ENCODE data around the gene GSTM3.
A peak's percentile ranks its signal among the peaks of the same experiment; 100 is the strongest.
"Not testable (repeated sequence)": the region's sequence is repeated elsewhere in the genome, so short reads cannot be mapped to it uniquely, and the experiment has no call there.

The GSTM3 gene

DNA sequence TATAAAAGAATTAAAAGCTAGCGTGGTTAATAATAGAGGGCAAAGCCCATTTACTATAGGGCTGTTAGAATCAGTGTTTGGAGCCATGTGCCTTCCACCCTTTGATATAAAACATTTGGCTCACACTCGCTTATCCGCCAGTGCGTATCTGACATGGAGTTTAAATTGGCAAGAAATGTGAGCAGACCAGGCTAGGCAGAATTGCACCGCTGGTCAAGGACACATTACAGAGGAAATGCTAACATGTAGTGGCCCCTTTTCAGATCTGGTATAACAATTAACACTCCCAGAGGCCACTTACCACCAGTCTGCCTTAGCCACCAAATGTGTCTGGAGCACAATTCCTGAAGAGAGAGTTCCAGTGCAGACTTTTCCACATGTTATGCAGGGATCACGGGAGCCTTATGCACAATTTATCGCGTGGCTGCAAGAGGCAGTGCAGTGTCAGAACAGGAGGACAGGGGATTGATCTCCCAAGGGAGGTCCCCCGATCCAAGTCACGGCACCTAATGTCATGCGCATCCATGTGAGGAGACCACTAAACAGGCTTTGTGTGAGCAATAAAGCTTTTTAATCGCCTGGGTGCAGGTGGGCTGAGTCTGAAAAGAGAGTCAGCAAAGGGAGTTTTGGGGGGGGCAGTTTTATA is 14.0 kb downstream of the GSTM3 start:
- DNase-seq (no peak), ATAC-seq (no peak)

DNA sequence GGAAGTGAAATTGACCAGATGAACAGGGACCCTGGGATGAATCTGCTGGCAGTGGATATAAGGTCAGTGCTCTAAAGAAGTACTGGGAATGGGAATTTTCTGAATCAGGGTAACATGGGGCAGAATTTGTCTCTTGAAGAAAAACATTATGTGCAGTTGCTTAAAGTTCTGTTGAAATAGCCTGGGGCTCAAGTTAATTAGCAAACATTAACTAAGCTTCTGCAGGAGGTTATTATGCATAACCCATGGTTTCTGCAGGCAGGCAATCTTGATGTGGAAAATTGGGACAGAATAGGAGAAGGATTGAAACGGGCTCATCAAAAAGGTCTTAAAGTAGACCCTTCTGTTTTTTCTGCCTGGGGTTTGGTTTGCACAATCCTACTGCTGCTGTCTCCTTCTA is 14.8 kb downstream of the GSTM3 start:
- DNase-seq (no peak), ATAC-seq (no peak)

DNA sequence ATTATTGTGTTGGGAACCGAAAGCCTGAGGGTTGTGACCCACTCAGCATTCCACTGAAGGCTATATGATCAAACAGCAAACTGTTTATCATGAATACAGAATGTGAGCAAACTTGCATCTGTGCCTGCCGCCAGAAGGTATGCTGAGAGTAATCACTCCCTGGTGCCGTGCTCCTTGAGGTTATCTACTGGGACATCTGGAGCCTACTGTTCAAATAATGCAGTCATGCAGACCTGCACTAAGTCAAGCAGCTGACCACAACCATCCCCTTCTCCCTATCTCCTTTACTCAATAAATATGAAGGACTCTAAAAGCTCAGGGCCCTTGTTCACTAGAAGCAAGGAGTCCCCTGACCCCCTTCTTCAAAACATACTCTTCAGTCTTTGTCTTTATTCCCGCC is 15.3 kb downstream of the GSTM3 start:
- no peak for DNase-seq
- ATAC-seq, result no peak

GRCh38 chr1:109724933-109725332 is 15.9 kb downstream of the GSTM3 start:
- no peak for ATAC-seq
- DNase-seq, result no peak

DNA sequence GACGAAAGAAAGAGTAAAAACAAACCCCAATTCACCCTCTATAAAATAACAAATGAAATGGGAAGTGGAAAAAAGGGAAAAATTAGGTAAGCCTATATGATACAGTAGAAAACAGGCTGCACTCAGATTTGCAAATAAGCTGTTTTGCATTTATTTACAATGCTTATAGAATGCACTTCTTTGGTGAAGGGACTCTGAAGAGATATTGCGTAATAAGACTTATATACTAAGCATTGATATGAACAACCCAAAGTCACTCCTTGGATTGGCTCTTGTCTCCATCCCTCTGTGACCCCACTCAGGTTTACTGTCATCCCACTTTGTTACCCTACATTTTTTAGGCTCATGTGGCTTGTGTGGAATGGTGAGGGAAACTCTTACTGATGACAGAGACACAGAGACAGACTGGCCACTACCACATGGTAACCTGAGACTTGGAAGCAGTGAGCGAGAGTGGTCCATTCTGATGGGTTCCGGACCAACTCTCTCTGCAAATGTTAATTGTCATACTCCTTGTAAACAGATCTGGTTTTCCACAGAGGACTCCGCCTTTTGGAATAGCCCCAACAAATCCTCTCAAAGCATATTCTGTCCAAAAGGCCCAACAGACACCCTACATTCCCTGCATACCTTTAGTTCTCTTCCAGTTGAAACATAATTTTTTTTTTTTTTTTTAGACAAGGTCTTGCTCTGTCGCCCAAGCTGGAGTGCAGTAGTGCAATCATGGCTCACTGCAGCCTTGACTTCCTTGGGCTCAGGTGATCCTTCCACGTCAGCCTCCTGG is 17.7 kb downstream of the GSTM3 start:
- no peak for DNase-seq
- no peak for ATAC-seq

GRCh38 chr1:109721971-109722370 is 18.9 kb downstream of the GSTM3 start:
- DNase-seq, result no peak
- no peak for ATAC-seq

DNA sequence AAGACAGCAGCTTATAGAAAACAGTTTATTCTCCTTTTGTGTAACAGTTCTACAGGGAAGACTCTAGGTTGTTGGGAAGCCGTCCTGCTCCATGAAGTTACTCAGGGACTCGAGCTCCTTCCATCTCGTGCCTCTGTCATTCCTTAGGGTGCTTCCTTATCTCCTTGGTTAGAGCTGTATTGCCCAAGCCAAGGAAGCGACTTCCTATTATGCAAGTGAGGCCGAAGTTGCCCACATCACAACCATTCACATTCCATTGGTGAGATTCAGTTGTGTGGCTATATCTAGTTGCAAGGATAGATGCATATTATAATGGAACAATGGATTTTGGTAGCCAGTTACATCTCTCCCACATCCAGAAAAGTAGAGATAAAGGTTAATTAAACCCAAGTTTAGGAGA is 19.8 kb downstream of the GSTM3 start:
- ATAC-seq (no peak), DNase-seq (no peak)

DNA sequence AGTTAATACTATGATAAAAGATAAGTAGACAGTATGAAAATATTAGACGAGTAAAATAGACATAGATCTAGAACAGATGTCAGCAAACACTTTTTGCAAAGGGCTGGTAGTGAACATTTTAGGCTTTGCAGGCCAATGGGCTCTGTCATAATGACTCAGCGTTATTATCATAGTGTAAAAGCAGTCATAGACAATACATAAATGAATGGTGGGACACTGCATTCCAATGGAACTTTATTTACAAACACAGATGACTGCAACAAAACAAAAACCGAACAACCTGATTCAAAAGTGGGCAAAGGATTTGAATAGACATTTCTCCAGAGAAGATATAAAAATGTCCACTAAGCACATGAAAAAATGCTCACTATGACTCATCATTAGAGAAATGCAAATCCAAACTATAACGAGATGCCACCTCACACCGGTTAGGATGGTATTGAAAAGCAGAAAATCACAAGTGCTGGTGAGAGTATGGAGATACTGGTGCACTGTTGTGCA is 21.5 kb downstream of the GSTM3 start:
- ATAC-seq (no peak), DNase-seq (no peak)

- DNase-seq (no peak), ATAC-seq (no peak)
Observed at GRCh38 chr1:109718495-109718894, 22.3 kb downstream of the GSTM3 start.

DNA sequence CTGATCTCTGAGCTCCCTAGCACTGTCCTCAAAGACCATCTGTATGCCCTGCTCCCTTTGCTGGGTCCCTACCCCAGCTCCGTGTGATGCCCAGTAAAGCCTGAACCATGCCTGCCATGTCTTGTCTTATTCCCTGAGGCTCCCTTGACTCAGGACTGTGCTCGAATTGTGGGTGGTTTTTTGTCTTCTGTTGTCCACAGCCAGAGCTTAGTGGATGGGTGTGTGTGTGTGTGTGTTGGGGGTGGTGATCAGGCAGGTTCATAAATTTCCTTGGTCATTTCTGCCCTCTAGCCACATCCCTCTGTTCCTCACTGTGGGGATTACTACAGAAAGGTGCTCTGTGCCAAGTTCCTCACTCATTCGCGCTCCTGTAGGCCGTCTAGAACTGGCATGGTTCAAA is 23.1 kb downstream of the GSTM3 start:
- no peak for ATAC-seq
- no peak for DNase-seq

- DNase-seq (no peak), ATAC-seq (no peak)
Observed at GRCh38 chr1:109716570-109717090, 24.2 kb downstream of the GSTM3 start.

- DNase-seq, result no peak
Observed at GRCh38 chr1:109716121-109716520, 24.7 kb downstream of the GSTM3 start.

DNA sequence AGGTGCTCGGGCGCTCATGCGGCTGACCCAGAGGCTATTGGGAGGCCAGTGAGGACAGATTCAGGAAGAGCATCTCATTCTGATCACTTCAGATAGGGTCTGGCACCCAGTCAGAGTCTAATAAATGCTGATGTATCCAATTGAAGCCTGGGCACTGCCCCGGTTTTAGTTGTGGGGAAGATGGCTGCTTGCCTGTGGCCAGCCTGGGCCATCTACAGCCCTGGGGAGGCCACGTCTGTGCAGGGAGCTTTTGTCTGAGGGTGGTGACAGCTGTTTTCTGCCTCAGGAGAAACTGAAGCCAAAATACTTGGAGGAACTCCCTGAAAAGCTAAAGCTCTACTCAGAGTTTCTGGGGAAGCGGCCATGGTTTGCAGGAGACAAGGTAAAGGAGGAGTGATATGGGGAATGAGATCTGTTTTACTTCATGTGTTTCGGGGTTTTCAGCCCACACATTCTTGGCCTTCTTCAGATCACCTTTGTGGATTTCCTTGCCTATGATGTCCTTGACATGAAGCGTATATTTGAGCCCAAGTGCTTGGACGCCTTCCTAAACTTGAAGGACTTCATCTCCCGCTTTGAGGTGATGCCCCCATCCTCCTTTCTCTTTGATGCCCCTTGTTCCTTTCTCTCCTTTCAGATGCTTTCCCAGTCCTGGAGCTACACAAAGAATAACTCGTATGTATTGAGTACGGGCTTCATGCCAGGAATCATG is 26.0 kb downstream of the GSTM3 start:
- ATAC-seq (no peak), DNase-seq (no peak)

More at GRCh38 chr1:109716121-109716520, 24.7 kb downstream of the GSTM3 start:
- ATAC-seq, result no peak

DNA sequence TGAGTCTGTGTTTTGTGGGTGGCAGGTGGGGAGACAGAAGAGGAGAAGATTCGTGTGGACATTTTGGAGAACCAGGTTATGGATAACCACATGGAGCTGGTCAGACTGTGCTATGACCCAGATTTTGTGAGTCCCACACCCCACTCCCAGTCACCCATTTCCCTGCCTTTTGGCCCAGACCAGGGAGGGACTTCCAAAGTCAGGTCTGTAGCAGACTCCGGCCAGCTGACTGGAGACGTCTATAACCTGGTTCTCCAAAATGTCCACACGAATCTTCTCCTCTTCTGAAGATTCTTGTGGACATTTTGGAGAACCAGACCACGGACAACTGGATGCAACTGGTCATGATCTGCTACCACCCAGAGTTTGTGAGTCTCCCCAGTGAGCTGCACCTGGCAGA is 27.2 kb downstream of the GSTM3 start:
- ATAC-seq (no peak), DNase-seq (no peak)

DNA sequence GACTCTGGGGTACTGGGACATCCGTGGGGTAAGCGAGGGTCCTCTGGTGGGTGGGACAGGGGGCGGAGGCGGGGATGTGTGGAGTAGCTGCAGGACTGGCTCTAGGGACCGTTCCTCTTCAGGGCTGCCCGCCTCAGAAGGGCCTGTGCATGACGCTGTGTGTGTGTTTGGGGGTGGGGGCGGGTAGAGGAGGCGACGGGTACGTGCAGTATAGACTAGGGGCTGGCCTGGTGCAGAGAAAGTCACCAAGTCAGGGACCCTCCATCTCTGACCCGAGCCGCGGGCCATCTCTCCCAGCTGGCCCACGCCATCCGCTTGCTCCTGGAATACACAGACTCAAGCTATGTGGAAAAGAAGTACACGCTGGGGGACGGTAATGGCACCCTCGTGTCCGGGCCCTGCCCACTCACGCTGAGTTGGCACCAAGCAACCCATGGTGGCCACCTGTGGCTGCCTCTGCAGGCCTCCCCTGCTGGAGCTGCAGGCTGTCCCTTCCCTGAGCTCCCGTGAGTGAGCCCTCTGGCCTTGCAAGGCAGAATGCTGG is 28.4 kb downstream of the GSTM3 start:
- DNase-seq (no peak), ATAC-seq (peak; percentile 14)

- DNase-seq, result not testable (repeated sequence)
- ATAC-seq, result peak; percentile 40
Observed at GRCh38 chr1:109711593-109712320, 29.1 kb downstream of the GSTM3 start, which contains the start of gene GSTM5. Gene GSTM5, plus strand, starts transcription at chr1:109712251. Its CDS starts 62 bp downstream, at chr1:109712313.

GRCh38 chr1:109709822-109710221 is 31.0 kb downstream of the GSTM3 start:
- DNase-seq, ATAC-seq: not testable (repeated sequence)

GRCh38 chr1:109708949-109709348 is 31.9 kb downstream of the GSTM3 start:
- not testable (repeated sequence) for ATAC-seq, DNase-seq

GRCh38 chr1:109705411-109705810 is 35.4 kb downstream of the GSTM3 start:
- DNase-seq, result no peak
- no peak for ATAC-seq

DNA sequence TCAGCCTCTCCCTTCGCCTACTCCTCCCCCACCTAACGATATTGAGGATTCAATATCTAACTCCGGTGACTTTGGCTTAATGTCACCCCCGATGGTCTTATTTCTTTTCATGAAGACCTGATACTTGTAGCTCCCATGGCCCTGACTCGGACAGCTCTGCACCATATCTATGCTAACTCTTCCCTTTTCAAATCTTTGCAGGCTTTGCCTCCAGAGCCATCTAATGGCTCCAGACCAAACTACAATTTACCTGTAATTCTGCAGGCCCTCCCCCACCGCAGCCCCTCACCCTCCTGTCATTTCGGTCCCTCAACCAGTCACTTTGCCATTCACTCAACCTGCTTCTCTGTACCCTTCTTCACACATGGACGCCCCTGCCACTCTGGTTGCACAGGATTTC is 36.7 kb downstream of the GSTM3 start:
- no peak for DNase-seq
- no peak for ATAC-seq

- not testable (repeated sequence) for ATAC-seq
Observed at GRCh38 chr1:109702940-109703339, 37.9 kb downstream of the GSTM3 start.

More at GRCh38 chr1:109702940-109703339, 37.9 kb downstream of the GSTM3 start:
- DNase-seq, result not testable (repeated sequence)

Data from stimulated activated naive CD8-positive, alpha-beta T cell treated with anti-CD3 and anti-CD28 coated beads, Interleukin-15, Interleukin-2, amounts not matched to agents 100 U/mL and 50 U/mL, for 24 hours (primary cell).